Suppressor macrophage (primary cell): Measurements from ENCODE around the gene APOA1.

ENCODE experiments used
- DNase-seq, 4 experiments: peaks; one replicate each; pipeline ENCODE4 v3.0.0-alpha.2; 2020 to 2022
- total RNA-seq, 17 experiments: gene quantifications; one replicate each; lab custom pipeline; 2026; ENCODE audit warnings: mixed read lengths in 6 of 17, inconsistent platforms in 3 of 17; lab: John Stamatoyannopoulos, UW

The APOA1 gene
- 0 to 0.33 (median 0.04) reads per million in 17 experiments for total RNA-seq

DNA sequence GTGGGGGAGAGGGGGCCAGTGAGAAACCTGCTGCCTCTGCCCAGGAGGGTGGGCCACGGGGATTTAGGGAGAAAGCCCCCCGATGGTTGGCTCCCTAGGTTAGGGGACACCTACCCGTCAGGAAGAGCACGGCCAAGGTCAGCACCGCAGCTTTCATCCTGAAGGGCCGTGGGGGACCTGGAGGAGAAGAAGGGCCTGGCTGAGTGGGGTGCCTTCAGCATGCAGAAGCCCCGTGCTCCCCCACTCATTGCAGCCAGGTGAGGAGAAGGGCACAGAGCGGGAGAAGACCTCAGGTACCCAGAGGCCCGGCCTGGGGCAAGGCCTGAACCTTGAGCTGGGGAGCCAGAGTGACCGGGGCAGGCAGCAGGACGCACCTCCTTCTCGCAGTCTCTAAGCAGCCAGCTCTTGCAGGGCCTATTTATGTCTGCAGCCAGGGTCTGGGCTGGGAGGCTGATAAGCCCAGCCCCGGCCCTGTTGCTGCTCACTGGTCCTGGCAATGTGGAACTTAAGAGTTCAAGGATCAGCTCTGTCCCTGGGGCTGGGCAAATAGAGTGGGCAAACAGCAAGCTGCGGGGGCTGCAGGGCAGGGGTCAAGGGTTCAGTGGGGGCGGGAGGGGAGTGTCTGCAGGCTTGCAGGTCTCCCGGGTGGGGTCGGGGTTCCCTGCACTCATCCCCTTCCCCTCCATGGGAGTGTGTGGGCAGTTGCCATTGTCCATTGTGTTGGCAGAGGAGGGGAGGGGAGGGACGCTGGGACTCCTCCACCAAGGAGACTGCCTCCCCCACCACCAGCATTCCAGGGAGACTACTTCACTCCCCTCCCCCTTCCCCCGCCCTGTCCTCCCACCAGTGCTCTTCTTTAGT is at the start of gene APOA1:
Gene APOA1, minus strand, starts transcription at position 392 of the 861 bp plus-strand sequence. Its CDS starts 235 bp downstream, at position 157.
- DNase-seq: no peak

DNA sequence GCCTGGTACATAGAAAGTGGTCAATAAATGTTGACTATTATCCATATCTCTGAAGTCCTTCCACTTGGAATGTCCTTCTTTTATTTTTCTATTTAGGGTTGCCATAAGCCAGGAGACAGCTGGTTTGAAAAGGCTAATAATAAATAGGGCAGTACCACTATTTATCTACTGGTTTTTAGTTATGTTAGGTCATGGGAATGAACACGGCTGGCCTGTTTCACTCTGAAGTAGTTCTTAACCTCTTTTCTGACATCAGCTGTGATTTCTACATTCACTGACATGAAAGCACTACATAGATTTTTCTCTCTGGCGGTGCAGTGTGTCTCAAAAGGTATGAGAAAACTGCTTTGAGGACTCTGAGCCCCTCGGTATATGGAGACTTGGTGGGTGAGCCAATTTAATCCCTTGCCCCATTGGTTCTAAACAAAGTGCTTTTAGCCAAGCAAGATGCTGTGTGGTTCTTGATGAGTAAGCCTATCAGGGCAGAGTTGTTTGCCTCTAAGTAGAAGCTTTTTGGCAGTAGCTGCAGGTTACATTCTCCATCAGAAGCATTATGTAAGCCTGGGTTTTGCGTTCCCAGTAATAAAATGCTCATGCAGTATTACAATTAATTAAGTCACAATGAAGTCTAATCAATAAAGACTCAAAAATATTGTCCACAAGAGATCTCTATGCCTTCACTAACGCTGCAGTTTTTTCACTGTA is 48.7 kb upstream of the APOA1 start:
- no peak for DNase-seq

GRCh38 chr11:116882386-116882785 is 45.0 kb upstream of the APOA1 start:
- DNase-seq: no peak

- DNase-seq: no peak
Measured at GRCh38 chr11:116881143-116881542, 43.7 kb upstream of the APOA1 start.

DNA sequence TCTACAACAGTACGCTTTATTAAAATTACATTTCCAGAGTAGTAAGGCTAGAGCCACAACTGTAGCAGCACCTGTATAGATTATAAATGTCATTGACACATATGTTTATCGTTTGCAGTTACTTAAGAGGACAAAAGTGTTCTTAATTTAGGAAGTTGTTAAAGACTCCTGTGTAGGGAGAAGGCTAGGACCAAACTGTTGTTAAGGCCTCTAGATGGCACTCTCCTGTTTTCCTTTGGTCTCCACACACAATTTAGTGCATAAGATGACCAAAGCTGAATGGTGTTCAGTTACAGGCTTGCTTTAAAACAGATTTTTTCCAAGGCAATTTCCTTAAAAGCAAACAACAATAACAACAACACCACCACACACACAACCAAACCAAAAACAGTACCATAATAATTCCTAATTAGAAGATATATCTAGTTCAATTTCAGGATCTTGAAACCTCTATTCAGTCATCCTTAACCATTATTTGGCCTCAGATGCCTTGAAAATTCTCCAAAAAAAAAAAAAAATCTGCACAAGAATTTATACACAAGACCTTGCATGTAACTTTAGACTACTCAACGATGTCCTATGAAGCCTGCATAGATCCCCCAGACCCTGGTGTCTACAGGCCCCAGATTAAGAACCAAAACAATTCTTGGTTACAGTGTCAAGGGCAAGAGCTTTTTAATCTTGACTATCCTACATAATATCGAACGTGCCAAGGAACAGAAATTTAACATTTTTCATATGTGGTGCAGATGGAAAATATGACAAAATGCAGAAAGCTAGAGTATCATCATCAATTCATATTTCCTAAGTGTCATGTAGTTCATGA is 42.6 kb upstream of the APOA1 start:
- peak; percentile 64 to 84 (median 74) for DNase-seq

DNA sequence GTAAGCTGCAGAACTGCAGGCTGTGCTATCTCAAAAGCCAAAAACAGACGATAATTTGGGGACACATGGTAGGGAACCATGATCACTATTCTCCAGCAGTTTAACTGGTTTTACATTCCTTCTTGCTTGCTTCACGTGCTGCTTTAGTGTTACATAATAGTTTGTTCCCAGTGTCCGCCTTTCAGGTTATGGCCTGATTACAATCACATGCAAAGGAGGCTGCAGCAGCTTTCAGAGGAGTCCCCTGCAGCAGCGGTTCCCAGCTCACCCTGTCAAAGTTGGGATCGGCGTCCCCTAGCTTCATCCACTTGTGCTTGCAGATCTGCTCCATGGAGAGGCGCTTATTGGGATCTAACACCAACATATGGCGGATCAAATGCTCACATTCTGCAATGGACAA is 39.2 kb upstream of the APOA1 start:
- DNase-seq: no peak

GRCh38 chr11:116875194-116875593 is 37.8 kb upstream of the APOA1 start:
- DNase-seq: no peak

GRCh38 chr11:116874251-116874650 is 36.8 kb upstream of the APOA1 start:
- no peak for DNase-seq

DNA sequence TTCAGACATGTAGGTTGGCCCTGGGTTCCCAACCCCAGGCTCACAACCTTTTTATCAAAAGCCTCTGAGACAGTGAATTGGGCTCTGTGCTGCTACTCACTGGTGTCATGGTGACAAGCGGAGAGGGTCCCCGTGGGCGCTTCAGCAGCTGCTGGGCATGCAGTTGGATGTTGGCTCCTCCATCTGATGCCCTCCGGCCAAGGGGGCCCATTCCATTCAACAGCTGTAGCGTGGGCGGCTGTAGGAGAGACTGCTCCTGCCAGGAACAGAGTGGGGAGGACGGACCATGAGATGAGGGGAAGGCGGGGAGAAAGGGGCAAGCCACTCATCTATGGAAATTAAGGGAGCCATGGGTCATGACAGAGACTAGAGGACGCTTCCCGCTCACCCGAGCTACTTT is 36.0 kb upstream of the APOA1 start:
- no peak for DNase-seq

- DNase-seq: peak; percentile 40 to 62 (median 42)
Measured at GRCh38 chr11:116871248-116871647, 33.8 kb upstream of the APOA1 start.

DNA sequence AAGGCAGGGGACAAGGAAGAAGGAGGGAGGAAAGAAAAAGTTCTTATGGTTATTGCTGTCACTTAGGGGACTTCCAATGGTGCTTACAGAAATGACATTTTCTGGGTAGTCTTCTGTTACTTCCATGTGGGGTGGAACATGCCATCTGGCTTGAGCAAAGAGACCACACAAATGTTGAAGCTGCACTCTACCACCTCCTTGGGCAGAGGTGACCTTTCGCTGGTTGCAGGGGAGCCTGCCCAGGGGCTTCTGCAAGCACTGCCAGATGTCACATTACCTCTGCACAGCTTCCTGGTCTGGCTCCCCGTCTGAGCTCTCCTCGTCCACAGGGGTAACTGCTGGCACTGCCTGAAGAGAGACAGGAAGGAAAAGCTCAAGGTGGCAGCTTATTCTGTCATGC is 32.6 kb upstream of the APOA1 start:
- DNase-seq: no peak

DNA sequence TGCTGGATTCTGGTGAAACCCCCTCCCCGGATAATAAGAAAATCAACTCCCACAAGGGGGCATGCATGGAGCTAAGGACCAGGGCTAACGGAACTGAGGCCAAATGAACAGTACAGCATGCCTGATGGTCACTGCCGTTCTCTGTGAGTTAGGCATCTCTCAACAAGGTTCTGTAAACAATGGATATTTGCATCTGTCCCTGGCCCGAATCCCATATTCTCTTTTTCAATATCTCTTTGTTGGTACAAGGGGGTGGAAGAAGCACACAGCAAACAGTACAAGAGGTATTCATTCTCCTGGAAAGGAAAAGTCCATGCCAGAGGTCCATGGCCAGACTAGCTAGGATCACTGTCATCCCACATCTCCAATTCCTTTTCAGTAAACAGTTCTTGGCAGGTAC is 32.2 kb upstream of the APOA1 start:
- no peak for DNase-seq

DNA sequence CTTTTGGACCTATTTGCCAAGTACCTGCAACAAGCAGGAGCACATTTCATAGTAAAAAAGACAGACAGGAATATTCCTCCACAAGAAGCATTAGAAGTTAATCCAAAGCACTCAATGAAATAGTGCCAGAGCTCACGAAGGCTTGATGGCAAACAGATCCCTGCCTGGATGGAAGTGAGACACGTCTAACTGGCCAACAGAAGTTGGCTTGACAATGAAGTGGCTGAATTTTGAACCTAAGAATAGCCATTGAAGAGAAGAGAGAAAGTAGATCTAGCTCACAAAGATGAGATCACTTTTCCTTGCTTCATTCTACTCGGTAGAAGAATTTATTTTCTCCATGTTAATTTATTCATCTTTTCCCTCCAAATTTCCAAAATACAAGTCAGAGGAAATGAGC is 30.6 kb upstream of the APOA1 start:
- no peak for DNase-seq

DNA sequence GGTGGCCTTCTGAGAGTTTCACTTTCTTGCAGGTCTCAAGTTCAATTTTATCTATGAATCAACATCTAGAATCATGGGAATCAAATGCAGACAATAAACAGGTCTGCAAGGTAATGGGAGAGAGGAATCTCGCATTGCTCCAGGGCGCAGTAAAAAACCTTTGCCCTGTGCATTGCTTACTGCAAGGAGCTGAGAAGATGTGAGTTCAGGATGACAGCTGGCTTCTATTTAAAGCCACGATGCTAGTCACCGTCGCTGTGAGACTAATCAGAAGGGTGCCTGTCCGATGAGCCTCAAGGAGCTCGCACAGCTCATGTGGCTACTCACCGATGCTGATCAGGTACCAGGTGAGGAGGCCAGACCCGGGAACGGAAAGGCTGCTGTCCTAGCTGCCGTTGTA is 30.2 kb upstream of the APOA1 start:
- DNase-seq: no peak

DNA sequence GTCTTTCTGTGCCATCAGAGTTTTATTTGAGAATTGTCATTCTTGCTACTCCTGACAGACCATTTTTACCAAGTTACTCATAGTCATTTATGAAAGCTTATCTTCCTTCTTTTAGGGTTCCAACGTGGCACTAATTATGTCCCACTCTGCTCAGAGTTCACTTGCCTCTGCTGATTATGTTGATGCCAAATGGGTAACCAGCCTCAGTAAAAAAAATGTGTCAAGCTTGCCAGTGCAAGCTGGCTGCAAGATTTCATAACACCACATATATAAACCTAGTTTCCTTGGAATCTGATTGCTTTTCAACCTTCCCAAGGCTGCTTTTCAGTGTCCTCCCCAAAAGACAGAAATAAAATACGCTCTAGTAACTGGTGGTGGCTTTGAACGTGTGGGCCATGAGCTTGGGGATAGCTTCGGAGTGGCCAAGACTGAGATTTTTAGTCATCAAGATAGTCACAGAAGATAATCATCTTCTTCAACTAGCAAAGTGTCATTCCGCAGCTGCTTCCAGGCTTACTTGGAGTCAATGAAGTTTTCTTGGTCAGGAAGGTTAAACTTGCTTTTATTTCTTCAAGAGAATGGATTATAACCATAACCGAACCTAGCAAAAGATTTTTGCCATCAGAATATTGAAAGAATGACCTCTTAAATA is 29.5 kb upstream of the APOA1 start:
- DNase-seq: no peak

GRCh38 chr11:116865696-116866095 is 28.3 kb upstream of the APOA1 start:
- DNase-seq: no peak

DNA sequence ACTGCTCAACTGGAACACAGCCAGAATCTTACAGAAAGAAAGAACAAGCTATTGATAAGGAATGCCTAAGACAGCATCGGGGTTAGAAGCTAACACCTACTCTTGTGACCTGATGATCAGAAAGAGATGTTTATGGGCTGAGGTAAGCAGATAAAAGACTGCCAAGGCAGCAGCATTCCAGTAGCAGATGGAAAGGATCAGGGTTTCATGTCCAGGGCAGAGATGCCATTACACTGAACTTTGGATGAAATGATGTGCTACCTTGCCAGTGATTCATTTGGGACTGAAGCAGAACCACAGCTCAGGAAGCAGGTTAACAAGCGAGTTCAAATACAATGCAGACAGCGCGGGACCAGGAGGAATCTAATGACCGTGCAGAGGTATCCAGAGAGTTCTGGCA is 27.1 kb upstream of the APOA1 start:
- DNase-seq: no peak

DNA sequence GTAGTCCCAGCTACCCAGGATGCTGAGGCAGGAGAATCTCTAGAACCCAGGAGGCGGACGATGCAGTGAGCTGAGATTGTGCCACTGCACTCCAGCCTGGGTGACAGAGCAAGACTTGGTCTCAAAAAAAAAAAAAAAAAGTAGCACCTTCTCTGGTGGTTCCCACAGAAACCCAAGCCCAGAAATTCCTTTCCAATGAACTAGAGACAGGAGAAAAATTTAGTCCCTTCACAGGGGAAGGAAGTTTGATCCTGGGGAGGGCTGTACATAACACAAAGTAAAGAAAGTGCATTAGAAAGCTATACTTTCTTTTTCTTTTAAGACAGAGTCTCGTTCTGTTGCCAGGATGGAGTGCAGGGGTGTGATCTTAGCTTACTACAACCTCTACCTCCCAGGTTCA is 25.5 kb upstream of the APOA1 start:
- DNase-seq: no peak

DNA sequence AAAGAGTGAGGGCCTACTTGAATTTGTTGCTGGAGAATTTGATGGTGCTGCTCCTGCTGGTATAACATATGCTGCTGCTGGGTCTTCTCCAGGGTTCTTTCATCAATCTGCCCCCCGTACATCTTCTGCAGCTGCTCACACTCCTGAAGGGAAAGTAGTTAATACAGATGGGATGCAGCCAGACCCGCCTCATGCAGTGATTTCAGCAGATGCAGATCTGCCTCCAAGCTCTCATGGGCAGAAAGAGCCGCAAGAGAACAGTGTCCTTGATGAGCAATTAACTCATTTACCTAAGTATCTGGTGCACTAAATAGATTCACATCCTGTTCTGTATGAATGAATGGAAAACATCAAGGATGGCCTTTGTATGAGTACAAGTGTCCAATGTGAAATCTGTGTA is 24.8 kb upstream of the APOA1 start:
- DNase-seq: no peak

DNA sequence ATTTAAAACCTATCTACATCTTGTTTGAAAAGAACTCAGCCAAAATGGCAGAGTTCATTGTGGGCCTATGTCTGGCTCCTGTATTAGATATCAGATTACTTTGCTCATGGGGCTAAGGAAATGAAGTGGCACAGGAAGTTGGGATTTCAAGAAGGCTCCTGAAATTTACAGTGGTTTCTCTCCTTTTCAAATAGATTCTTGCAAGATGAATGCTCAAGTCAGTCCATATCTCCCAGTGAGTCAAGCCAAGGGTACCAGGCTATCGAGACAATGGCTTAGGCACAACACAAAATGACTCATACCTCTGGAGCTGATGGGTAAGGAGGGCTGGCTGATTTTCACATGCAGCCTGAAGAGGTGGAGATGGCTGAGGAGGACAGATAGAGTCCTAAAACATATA is 24.1 kb upstream of the APOA1 start:
- DNase-seq: no peak

GRCh38 chr11:116860303-116860702 is 22.9 kb upstream of the APOA1 start:
- DNase-seq: no peak

DNA sequence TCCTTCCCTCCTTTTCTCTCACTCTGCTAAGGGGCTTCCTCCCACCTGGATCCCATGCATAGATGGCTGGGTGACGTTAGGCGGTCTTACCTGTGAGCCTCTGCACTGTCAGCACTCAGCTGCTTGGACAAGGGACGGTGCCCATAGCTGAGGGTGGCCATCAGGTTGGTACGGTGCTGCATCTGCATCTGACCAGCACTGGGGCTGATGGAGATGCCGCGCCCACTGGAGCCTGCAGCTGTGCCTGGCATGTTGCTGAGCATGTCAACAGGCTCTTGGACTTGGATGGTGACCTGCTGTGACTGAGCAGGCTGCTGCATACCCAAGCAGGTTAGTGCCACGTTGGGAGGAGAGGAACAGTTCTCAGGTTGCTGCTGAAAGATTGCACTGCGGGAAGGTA is 21.8 kb upstream of the APOA1 start:
- DNase-seq: no peak

GRCh38 chr11:116857936-116858335 is 20.5 kb upstream of the APOA1 start:
- no peak for DNase-seq
